OCI-LY7 (cell line): ENCODE data around the gene KRT79. TPM values are rescaled to one million over a fixed set of nuclear protein-coding genes. Genes with fewer than 3 reads are reported as not detected.

Experiments used
- BruUV-seq: library from RNA; stranded (reverse); fragments of 400-500 nt; replicated peaks from 2 replicates; lab custom pipeline; 2021; lab: Mats Ljungman, UMichigan
- CTCF ChIA-PET: fragments of 300-600 bp; sonication (Branson Sonifier 250); formaldehyde crosslinking; loops from one replicate; lab custom pipeline; 2022; ENCODE audit warnings: antibody characterized with exemption; ENCODE audit not compliant: unreplicated experiment; lab: Charles Lee
- POLR2A ChIA-PET: fragments of 300-600 bp; sonication (Branson Sonifier 250); formaldehyde crosslinking; loops from one replicate; lab custom pipeline; 2022; ENCODE audit warnings: antibody characterized with exemption; lab: Charles Lee
- DNase-seq: peaks from one replicate; pipeline ENCODE4 v3.0.0-alpha.2; 2015; ENCODE audit warnings: low spot score
- H2AFZ ChIP-seq: fragments of 200-600 bp; sonication (generic), shearing (Covaris generic); 2 replicates; pipeline ENCODE4 v1.6.1; 2014; ENCODE audit warnings: mild to moderate bottlenecking, antibody characterized with exemption, low read length, moderate library complexity
- H3K27ac ChIP-seq: fragments of 200-600 bp; sonication (generic); 2 replicates; pipeline ENCODE4 v1.5.1; 2014; ENCODE audit warnings: mixed run types, low read depth, mild to moderate bottlenecking, moderate library complexity, low read length, inconsistent platforms; ENCODE audit not compliant: poor library complexity, severe bottlenecking
- H3K36me3 ChIP-seq: fragments of 200-600 bp; sonication (generic); 2 replicates; pipeline ENCODE4 v1.6.1; 2014; ENCODE audit warnings: mild to moderate bottlenecking, antibody characterized with exemption, low read length, moderate library complexity, mixed read lengths; ENCODE audit not compliant: insufficient read depth
- H3K4me1 ChIP-seq: fragments of 200-600 bp; sonication (generic); 2 replicates; pipeline ENCODE4 v1.5.1; 2014; ENCODE audit warnings: mild to moderate bottlenecking, low read length; ENCODE audit not compliant: insufficient read depth, poor library complexity, severe bottlenecking
- H3K4me2 ChIP-seq: fragments of 200-600 bp; sonication (generic); 2 replicates; pipeline ENCODE4 v1.6.1; 2014; ENCODE audit warnings: mild to moderate bottlenecking, low read length
- H3K4me3 ChIP-seq: fragments of 200-600 bp; sonication (generic); 2 replicates; pipeline ENCODE4 v1.5.1; 2014; ENCODE audit warnings: mild to moderate bottlenecking, low read depth, low read length; ENCODE audit not compliant: poor library complexity, severe bottlenecking
- H3K79me2 ChIP-seq: fragments of 200-600 bp; sonication (generic); 2 replicates; pipeline ENCODE4 v1.6.1; 2016; ENCODE audit warnings: low read depth, mild to moderate bottlenecking, low read length, moderate library complexity, mixed read lengths; ENCODE audit not compliant: insufficient read depth
- H3K9me2 ChIP-seq: fragments of 200-600 bp; sonication (generic); 2 replicates; pipeline ENCODE4 v1.6.1; 2016; ENCODE audit warnings: mild to moderate bottlenecking, low read length, mixed read lengths; ENCODE audit not compliant: insufficient read depth
- H3K9me3 ChIP-seq: fragments of 200-600 bp; sonication (generic); 2 replicates; pipeline ENCODE4 v1.6.1; 2014; ENCODE audit warnings: mild to moderate bottlenecking, mixed run types, low read length, mixed read lengths
- H4K20me1 ChIP-seq: fragments of 200-600 bp; sonication (generic); 2 replicates; pipeline ENCODE4 v1.6.1; 2014; ENCODE audit warnings: mild to moderate bottlenecking, antibody characterized with exemption, low read length, moderate library complexity, mixed read lengths; ENCODE audit not compliant: insufficient read depth
- EZH2phosphoT487 ChIP-seq: fragments of 200-600 bp; sonication (generic); IDR thresholded peaks from 2 replicates; pipeline ENCODE4 v1.6.1; 2018; ENCODE audit warnings: low read depth, borderline replicate concordance, mild to moderate bottlenecking, mixed run types, antibody characterized with exemption, low read length, moderate library complexity, mixed read lengths
- intact Hi-C: fragments of 100-400 bp; cut with micrococcal nuclease; formaldehyde crosslinking; loops from one replicate; pipeline ENCODE4 v1.10.0; 2022; ENCODE audit not compliant: unreplicated experiment
- total RNA-seq, 2 experiments: library from RNA; depleted of rRNA in 1 of 2; stranded (reverse); fragments of >200 nt in 1 of 2; shearing (Covaris generic) in 1 of 2; gene quantifications; 2 replicates each; pipeline ENCODE4 v1.2.3, GENCODE V29; 2014 to 2022
- TF ChIP-seq, protein P1 (sequence below): fragments of 200-600 bp; sonication (generic); conservative IDR thresholded peaks from 2 replicates; pipeline ENCODE4 v1.5.1; 2014; ENCODE audit warnings: mild to moderate bottlenecking, antibody characterized with exemption, low read length, moderate library complexity, mixed read lengths

KRT79 gene
- total RNA-seq, 2 experiments from 2014 or later, result not detected

DNA sequence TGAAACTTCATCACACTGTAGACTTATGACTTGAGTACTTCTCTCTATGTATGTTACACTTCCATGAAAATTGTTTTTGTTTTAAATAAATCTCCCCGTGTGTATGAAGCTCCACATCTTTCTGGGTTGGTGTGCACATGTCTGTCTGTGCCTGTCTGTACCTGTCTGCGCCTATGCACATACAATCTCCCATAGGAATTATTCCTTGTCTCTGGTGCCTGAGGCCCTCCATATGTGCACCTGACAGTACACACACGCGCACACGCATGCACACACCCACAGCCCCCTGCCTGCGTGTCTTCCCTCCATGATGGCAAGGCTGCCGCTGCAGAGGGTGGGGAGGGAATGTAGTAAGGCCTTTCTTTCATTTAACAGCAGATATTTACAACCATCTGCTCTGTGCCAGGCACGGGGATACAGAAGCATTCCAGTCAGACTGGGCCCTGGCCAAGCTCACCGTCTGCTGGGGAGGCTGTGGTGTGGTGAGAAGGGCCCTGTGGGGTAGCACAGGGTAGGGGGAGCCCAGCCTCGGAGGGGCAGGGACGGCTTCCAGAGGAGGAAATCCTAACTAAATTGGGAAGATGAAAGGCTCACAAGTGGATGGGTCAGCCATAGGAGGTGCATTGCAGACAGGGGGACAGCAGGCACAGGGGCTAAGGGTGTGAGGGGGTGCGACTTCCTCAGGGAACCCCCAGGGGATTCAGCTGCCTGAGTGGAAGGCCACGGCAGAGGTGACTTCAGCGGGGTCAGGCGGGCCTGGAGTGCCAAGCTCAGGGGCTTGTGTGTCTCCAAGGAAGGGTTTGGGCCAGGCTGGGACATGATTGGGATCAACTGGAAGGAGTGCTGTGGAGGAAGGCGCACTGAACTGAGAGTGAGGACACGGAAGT, 44.6 kb upstream of the KRT79 start:
- no peak for DNase-seq
- Histone ChIP-seq H3K4me2 (no peak overlapping the region), H3K4me3 (no peak overlapping the region), H2AFZ (no peak overlapping the region), H3K9me2 (no peaks in the 10 kb centered on the region), H3K4me1 (peaks cover 3% of the 10 kb centered on the region), H3K27ac (no peak overlapping the region), H3K9me3 (no peaks in the 10 kb centered on the region), H4K20me1 (no peaks in the 10 kb centered on the region), H3K79me2 (no peaks in the 10 kb centered on the region), H3K36me3 (no peaks in the 10 kb centered on the region)
- intact Hi-C loops, result loop anchor here (1.0 kb wide), 1 partner anchor 186 kb away; no protein-coding TSS in a partner anchor
- ChIA-PET POLR2A (interaction anchor here (0.5 to 1.2 kb wide), 3 partner anchors 101 to 1100 kb away, joined by 4 to 5 read pairs (median 4); no protein-coding TSS in a partner anchor), CTCF (interaction anchor here (0.6 to 1.9 kb wide), 6 partner anchors 8 to 244 kb away, joined by 3 to 11 read pairs (median 4); no protein-coding TSS in a partner anchor)
- BruUV-seq, result no TSS peak
- no peak for TF ChIP-seq EZH2phosphoT487
- TF ChIP-seq, protein P1, sequence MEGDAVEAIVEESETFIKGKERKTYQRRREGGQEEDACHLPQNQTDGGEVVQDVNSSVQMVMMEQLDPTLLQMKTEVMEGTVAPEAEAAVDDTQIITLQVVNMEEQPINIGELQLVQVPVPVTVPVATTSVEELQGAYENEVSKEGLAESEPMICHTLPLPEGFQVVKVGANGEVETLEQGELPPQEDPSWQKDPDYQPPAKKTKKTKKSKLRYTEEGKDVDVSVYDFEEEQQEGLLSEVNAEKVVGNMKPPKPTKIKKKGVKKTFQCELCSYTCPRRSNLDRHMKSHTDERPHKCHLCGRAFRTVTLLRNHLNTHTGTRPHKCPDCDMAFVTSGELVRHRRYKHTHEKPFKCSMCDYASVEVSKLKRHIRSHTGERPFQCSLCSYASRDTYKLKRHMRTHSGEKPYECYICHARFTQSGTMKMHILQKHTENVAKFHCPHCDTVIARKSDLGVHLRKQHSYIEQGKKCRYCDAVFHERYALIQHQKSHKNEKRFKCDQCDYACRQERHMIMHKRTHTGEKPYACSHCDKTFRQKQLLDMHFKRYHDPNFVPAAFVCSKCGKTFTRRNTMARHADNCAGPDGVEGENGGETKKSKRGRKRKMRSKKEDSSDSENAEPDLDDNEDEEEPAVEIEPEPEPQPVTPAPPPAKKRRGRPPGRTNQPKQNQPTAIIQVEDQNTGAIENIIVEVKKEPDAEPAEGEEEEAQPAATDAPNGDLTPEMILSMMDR, result no peak

DNA sequence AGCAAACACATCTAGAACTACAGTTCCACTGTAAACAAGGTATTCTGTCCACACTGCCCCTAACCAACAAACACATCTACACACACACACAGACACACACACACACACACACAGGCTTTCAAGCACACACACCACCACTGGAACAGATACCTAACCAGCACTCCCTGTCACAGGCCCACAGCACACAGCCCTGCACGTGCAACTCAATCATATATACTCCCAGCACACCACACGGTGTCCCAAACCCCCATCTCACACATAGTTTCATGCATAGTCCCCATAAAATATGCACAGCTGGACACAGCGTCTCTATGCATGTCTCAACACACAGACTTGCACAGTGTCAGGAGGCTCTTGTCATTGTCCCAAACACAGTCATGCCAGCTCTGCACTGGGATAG, 43.1 kb upstream of the KRT79 start:
- Histone ChIP-seq H3K27ac (no peak overlapping the region), H3K36me3 (no peaks in the 10 kb centered on the region), H2AFZ (no peak overlapping the region), H3K9me2 (no peaks in the 10 kb centered on the region), H3K4me3 (no peak overlapping the region), H3K4me1 (peaks cover 3% of the 10 kb centered on the region), H3K9me3 (no peaks in the 10 kb centered on the region), H3K79me2 (no peaks in the 10 kb centered on the region), H3K4me2 (no peak overlapping the region), H4K20me1 (no peaks in the 10 kb centered on the region)
- intact Hi-C loops, result no loop called here
- ChIA-PET CTCF (interaction anchor here (0.6 to 1.1 kb wide), 2 partner anchors 16 to 103 kb away, joined by 3 to 4 read pairs; no protein-coding TSS in a partner anchor), POLR2A (interaction anchor here (0.8 kb wide), 1 partner anchor 8 kb away, joined by 3 read pairs; no protein-coding TSS in a partner anchor)
- TF ChIP-seq EZH2phosphoT487, result no peak
- TF ChIP-seq, protein P1, result no peak
- DNase-seq, result no peak
- no TSS peak for BruUV-seq
